ENCODE measurements around the gene MPHOSPH8.

DNA sequence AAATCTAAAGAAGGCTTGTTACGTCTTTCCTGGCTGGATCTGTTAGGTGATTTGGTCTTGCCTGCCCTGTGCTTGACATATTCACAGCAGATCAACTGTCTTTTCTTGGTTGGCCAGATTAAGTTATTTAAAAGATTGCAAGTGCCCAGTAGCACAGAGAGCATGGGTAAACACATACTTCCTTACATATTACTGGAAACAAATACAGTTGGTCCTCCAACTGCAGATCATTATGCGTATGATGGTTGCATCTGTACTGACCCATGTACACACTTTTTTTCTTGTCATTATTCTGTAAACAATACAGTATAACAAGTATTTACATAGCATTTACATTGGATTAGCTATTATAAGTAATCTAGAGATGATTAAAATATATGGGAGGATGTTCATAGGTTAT, 9.2 kb upstream of the MPHOSPH8 start:
- TF ChIP-seq SIN3A (IDR thresholded peaks at IDR 0.05; ENCODE audit: borderline replicate concordance, insufficient read depth, low read length) (no peak), POLR2AphosphoS5 (IDR thresholded peaks at IDR 0.05; ENCODE audit: low read depth, low read length) (no peak)
- TF ChIP-seq, protein P1, sequence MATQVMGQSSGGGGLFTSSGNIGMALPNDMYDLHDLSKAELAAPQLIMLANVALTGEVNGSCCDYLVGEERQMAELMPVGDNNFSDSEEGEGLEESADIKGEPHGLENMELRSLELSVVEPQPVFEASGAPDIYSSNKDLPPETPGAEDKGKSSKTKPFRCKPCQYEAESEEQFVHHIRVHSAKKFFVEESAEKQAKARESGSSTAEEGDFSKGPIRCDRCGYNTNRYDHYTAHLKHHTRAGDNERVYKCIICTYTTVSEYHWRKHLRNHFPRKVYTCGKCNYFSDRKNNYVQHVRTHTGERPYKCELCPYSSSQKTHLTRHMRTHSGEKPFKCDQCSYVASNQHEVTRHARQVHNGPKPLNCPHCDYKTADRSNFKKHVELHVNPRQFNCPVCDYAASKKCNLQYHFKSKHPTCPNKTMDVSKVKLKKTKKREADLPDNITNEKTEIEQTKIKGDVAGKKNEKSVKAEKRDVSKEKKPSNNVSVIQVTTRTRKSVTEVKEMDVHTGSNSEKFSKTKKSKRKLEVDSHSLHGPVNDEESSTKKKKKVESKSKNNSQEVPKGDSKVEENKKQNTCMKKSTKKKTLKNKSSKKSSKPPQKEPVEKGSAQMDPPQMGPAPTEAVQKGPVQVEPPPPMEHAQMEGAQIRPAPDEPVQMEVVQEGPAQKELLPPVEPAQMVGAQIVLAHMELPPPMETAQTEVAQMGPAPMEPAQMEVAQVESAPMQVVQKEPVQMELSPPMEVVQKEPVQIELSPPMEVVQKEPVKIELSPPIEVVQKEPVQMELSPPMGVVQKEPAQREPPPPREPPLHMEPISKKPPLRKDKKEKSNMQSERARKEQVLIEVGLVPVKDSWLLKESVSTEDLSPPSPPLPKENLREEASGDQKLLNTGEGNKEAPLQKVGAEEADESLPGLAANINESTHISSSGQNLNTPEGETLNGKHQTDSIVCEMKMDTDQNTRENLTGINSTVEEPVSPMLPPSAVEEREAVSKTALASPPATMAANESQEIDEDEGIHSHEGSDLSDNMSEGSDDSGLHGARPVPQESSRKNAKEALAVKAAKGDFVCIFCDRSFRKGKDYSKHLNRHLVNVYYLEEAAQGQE (IDR thresholded peaks at IDR 0.05; ENCODE audit: insufficient read depth in 1 of 2, low read depth in 2 of 2, low read length in 2 of 2): no peak
